PFSK-1 (cell line): ENCODE data around the gene IRF6.

Experiments used
- FOXP2 ChIP-seq: optimal IDR thresholded peaks from 2 replicates; pipeline ENCODE3; 2011; ENCODE audit warnings: borderline replicate concordance, control low read depth, inconsistent platforms; ENCODE audit not compliant: insufficient read depth; ENCODE audit errors: extremely low read length, extremely low read depth
- POLR2AphosphoS5 ChIP-seq: IDR thresholded peaks from 2 replicates; pipeline ENCODE4 v1.6.1; 2012; ENCODE audit warnings: low read depth, mild to moderate bottlenecking, control low read depth, low read length, moderate library complexity
- REST ChIP-seq, 2 experiments: IDR thresholded peaks; 2 replicates each; pipeline versions ENCODE4 v1.6.1 to v1.8.0; 2011 to 2012; ENCODE audit warnings: low read depth in 2 of 2, low read length in 2 of 2, control low read depth in 1 of 2, inconsistent platforms in 1 of 2, mild to moderate bottlenecking in 1 of 2, moderate library complexity in 1 of 2; ENCODE audit not compliant: insufficient read depth in 1 of 2
- SIN3A ChIP-seq: IDR thresholded peaks from 2 replicates; pipeline ENCODE4 v1.6.1; 2012; ENCODE audit warnings: mild to moderate bottlenecking, low read length, moderate library complexity, borderline replicate concordance; ENCODE audit not compliant: insufficient read depth
- TAF1 ChIP-seq: IDR thresholded peaks from 2 replicates; pipeline ENCODE4 v1.6.1; 2012; ENCODE audit warnings: low read length, control low read depth, borderline replicate concordance; ENCODE audit not compliant: insufficient read depth

IRF6 gene

GRCh38 chr1:209767096-209767495, 38.8 kb downstream of the IRF6 start:
- TF ChIP-seq FOXP2 (no peak), TAF1 (no peak), POLR2AphosphoS5 (no peak), REST (IDR thresholded peaks at IDR 0.05; ENCODE audit: insufficient read depth in 1 of 2, low read depth in 2 of 2, low read length in 2 of 2) (no peak), SIN3A (no peak)

- TF ChIP-seq POLR2AphosphoS5 (no peak), FOXP2 (no peak), TAF1 (no peak), SIN3A (no peak), REST (IDR thresholded peaks at IDR 0.05; ENCODE audit: insufficient read depth in 1 of 2, low read depth in 2 of 2, low read length in 2 of 2) (no peak)
Measured at GRCh38 chr1:209766051-209766450, 39.9 kb downstream of the IRF6 start.

- no peak for TF ChIP-seq POLR2AphosphoS5
- no peak for TF ChIP-seq REST (IDR thresholded peaks at IDR 0.05; ENCODE audit: insufficient read depth in 1 of 2, low read depth in 2 of 2, low read length in 2 of 2)
Measured at GRCh38 chr1:209761011-209761635, 44.8 kb downstream of the IRF6 start.

- no peak for TF ChIP-seq FOXP2
- TF ChIP-seq TAF1: no peak
- TF ChIP-seq SIN3A: no peak
- no peak for TF ChIP-seq POLR2AphosphoS5
- TF ChIP-seq REST (IDR thresholded peaks at IDR 0.05; ENCODE audit: insufficient read depth in 1 of 2, low read depth in 2 of 2, low read length in 2 of 2): no peak
Measured at GRCh38 chr1:209759829-209760359, 46.0 kb downstream of the IRF6 start.

- no peak for TF ChIP-seq POLR2AphosphoS5
- no peak for TF ChIP-seq TAF1
Measured at GRCh38 chr1:209758400-209758799, 47.5 kb downstream of the IRF6 start.
